PC-9 (cell line): ENCODE data around the gene CPT1C.

Source experiments
- CTCF ChIP-seq: fragments of 200-600 bp; sonication (generic); conservative IDR thresholded peaks from 2 replicates; pipeline ENCODE4 v1.6.1; 2017; ENCODE audit warnings: mixed run types, antibody characterized with exemption, mild to moderate bottlenecking, moderate library complexity
- EZH2 ChIP-seq: fragments of 200-600 bp; sonication (generic); IDR thresholded peaks from 2 replicates; pipeline ENCODE4 v1.8.0; 2017; ENCODE audit warnings: antibody characterized with exemption, low read depth

- TF ChIP-seq CTCF (no peak), EZH2 (no peak)
Observed at GRCh38 chr19:49688531-49689132, 2.3 kb upstream of the CPT1C start.
